Measurements from ENCODE around the gene GRIA4.

- TF ChIP-seq REST (IDR thresholded peaks at IDR 0.05; ENCODE audit: insufficient read depth in 1 of 2, low read depth in 2 of 2, low read length in 2 of 2) = no peak
- no peak for TF ChIP-seq POLR2AphosphoS5 (IDR thresholded peaks at IDR 0.05; ENCODE audit: low read depth, low read length)
- TF ChIP-seq FOXP2 (optimal IDR thresholded peaks at IDR 0.05; ENCODE audit: borderline replicate concordance, extremely low read depth, extremely low read length, insufficient read depth) = no peak
- TF ChIP-seq TAF1 (IDR thresholded peaks at IDR 0.05; ENCODE audit: borderline replicate concordance, insufficient read depth, low read length) = no peak
Measured at GRCh38 chr11:105829084-105829483, 219.2 kb downstream of the GRIA4 start.

Data from PFSK-1 (cell line).